BJ (cell line): Measurements from ENCODE around the gene ATP6V1C2. TPM values are rescaled to one million over a fixed set of nuclear protein-coding genes. Genes with fewer than 3 reads are reported as not detected.

Experiments used
- CTCF ChIA-PET: fragments of 350-600 bp; formaldehyde crosslinking; extraction: SDS; loops from one replicate; lab custom pipeline; 2021; ENCODE audit warnings: antibody characterized with exemption, inconsistent platforms; lab: Yijun Ruan, JAX
- POLR2A ChIA-PET: fragments of 300-600 bp; sonication (Branson Sonifier 250); formaldehyde crosslinking; extraction: SDS; loops from one replicate; lab custom pipeline; 2021; ENCODE audit warnings: antibody characterized with exemption; lab: Charles Lee
- DNase-seq: peaks from one replicate; pipeline ENCODE4 v3.0.0-alpha.2; 2011; ENCODE audit warnings: low read depth
- H3K27me3 ChIP-seq: 2 replicates; pipeline ENCODE4 v1.6.0; 2011; ENCODE audit warnings: low read length; ENCODE audit not compliant: control insufficient read depth, insufficient read depth
- H3K36me3 ChIP-seq: 2 replicates; pipeline ENCODE4 v1.5.1; 2011; ENCODE audit warnings: low read length; ENCODE audit not compliant: control insufficient read depth, insufficient read depth
- H3K4me3 ChIP-seq: 2 replicates; pipeline ENCODE4 v1.5.1; 2011; ENCODE audit warnings: low read depth, mild to moderate bottlenecking, control low read depth, low read length
- CTCF ChIP-seq: IDR thresholded peaks from 2 replicates; pipeline ENCODE4 v1.5.1; 2011; ENCODE audit warnings: low read depth, mild to moderate bottlenecking, control low read depth, inconsistent platforms, low read length, moderate library complexity; ENCODE audit not compliant: insufficient read depth
- polyA plus RNA-seq: library from polyadenylated mRNA; depleted of rRNA; stranded (reverse); fragments of >200 nt; gene quantifications from 2 replicates; pipeline ENCODE4 v1.2.3, GENCODE V29; 2011

ATP6V1C2 gene
- polyA plus RNA-seq, 1 experiment: 0.04 TPM

GRCh38 chr2:10792660-10793400, 71.4 kb downstream of the ATP6V1C2 start:
- no peak for TF ChIP-seq CTCF
- ChIA-PET POLR2A (no interaction called here), CTCF (no interaction called here)
- H3K36me3 ChIP-seq: peaks cover 12% of the 10 kb centered on the region
- no peak for DNase-seq
- H3K27me3 ChIP-seq: no peaks in the 10 kb centered on the region
- no peak overlapping the region for H3K4me3 ChIP-seq

GRCh38 chr2:10793816-10794215, 72.4 kb downstream of the ATP6V1C2 start:
- ChIA-PET POLR2A (no interaction called here), CTCF (no interaction called here)
- no peak for TF ChIP-seq CTCF
- Histone ChIP-seq H3K27me3 (no peaks in the 10 kb centered on the region), H3K4me3 (no peak overlapping the region), H3K36me3 (peaks cover 11% of the 10 kb centered on the region)
- no peak for DNase-seq

GRCh38 chr2:10794876-10795275, 73.4 kb downstream of the ATP6V1C2 start:
- no peak overlapping the region for H3K4me3 ChIP-seq
- TF ChIP-seq CTCF: no peak
- peaks cover 8% of the 10 kb centered on the region for H3K36me3 ChIP-seq
- CTCF ChIA-PET: no interaction called here
- POLR2A ChIA-PET: no interaction called here
- no peaks in the 10 kb centered on the region for H3K27me3 ChIP-seq
- DNase-seq: no peak

GRCh38 chr2:10795508-10796046, 74.1 kb downstream of the ATP6V1C2 start:
- Histone ChIP-seq H3K36me3 (peaks cover 8% of the 10 kb centered on the region), H3K27me3 (no peaks in the 10 kb centered on the region), H3K4me3 (no peak overlapping the region)
- TF ChIP-seq CTCF: no peak
- CTCF ChIA-PET: interaction anchor here (0.9 kb wide), 1 partner anchor 11 kb away, joined by 3 read pairs; no protein-coding TSS in a partner anchor
- DNase-seq: no peak
- POLR2A ChIA-PET: no interaction called here

- ChIA-PET CTCF (no interaction called here), POLR2A (no interaction called here)
- no peak for TF ChIP-seq CTCF
- no peak for DNase-seq
- peaks cover 3% of the 10 kb centered on the region for H3K36me3 ChIP-seq
- no peaks in the 10 kb centered on the region for H3K27me3 ChIP-seq
- H3K4me3 ChIP-seq: no peak overlapping the region
Measured at GRCh38 chr2:10796703-10797102, 75.3 kb downstream of the ATP6V1C2 start.
